Anterior cingulate cortex (tissue), 58 donors: ENCODE data around the gene POU1F1.
"Not testable (repeated sequence)": the region's sequence is repeated elsewhere in the genome, so short reads cannot be mapped to it uniquely, and the experiment has no call there.

Source experiments
- DNase-seq, 58 donors: peaks; one replicate each; lab custom pipeline; 2025; lab: John Stamatoyannopoulos, UW

The POU1F1 gene

GRCh38 chr3:87276484-87276883 lies at the start of gene POU1F1:
Gene POU1F1 (minus strand): TSS chr3:87276584. CDS start chr3:87276462, 122 bp downstream.
- no peak for DNase-seq

GRCh38 chr3:87324609-87325008 lies 48.2 kb upstream of the POU1F1 start:
- DNase-seq: no peak

GRCh38 chr3:87320756-87321626 lies 44.6 kb upstream of the POU1F1 start:
- DNase-seq: no peak

GRCh38 chr3:87318617-87319021 lies 42.2 kb upstream of the POU1F1 start:
- no peak for DNase-seq

- no peak for DNase-seq
Measured at GRCh38 chr3:87317779-87318178, 41.4 kb upstream of the POU1F1 start.

GRCh38 chr3:87313641-87314040 lies 37.3 kb upstream of the POU1F1 start:
- DNase-seq: no peak

GRCh38 chr3:87311309-87311708 lies 34.9 kb upstream of the POU1F1 start:
- no peak for DNase-seq

- no peak for DNase-seq
Measured at GRCh38 chr3:87309601-87310000, 33.2 kb upstream of the POU1F1 start.

- no peak for DNase-seq
Measured at GRCh38 chr3:87307805-87308204, 31.4 kb upstream of the POU1F1 start.

- DNase-seq: no peak
Measured at GRCh38 chr3:87305517-87305916, 29.1 kb upstream of the POU1F1 start.

- not testable (repeated sequence) for DNase-seq
Measured at GRCh38 chr3:87305031-87305430, 28.6 kb upstream of the POU1F1 start.

GRCh38 chr3:87298111-87298718 lies 21.8 kb upstream of the POU1F1 start:
- peak in 2 of 58 donors; percentile 12 to 20 for DNase-seq

- DNase-seq: no peak
Measured at GRCh38 chr3:87288446-87288845, 12.1 kb upstream of the POU1F1 start.

GRCh38 chr3:87287011-87287410 lies 10.6 kb upstream of the POU1F1 start:
- DNase-seq: no peak

GRCh38 chr3:87272718-87273341 lies 3.6 kb downstream of the POU1F1 start:
- DNase-seq: no peak

GRCh38 chr3:87270908-87271700 lies 5.3 kb downstream of the POU1F1 start:
- no peak for DNase-seq

GRCh38 chr3:87269723-87270122 lies 6.7 kb downstream of the POU1F1 start:
- no peak for DNase-seq

GRCh38 chr3:87268646-87269211 lies 7.7 kb downstream of the POU1F1 start:
- DNase-seq: no peak

GRCh38 chr3:87267953-87268645 lies 8.3 kb downstream of the POU1F1 start:
- no peak for DNase-seq

- DNase-seq: no peak
Measured at GRCh38 chr3:87261925-87262324, 14.5 kb downstream of the POU1F1 start.
